Esophagus muscularis mucosa (tissue), 4 donors: Measurements from ENCODE around the gene SLC4A3. TPM values are rescaled to one million over a fixed set of nuclear protein-coding genes. Genes with fewer than 3 reads are reported as not detected.

ENCODE experiments used
- DNase-seq: peaks from one replicate; pipeline ENCODE4 v3.0.0-alpha.2; 2017; ENCODE audit errors: extremely low spot score
- H3K27ac ChIP-seq, 4 donors: fragments of 200-600 bp; sonication (generic); replicated peaks in 1 of 4; 1 replicate in 3 of 4; 2 replicates in 1 of 4; pipeline ENCODE4 v1.5.1; 2016 to 2019; ENCODE audit warnings: mild to moderate bottlenecking in 1 of 4
- H3K27me3 ChIP-seq, 4 donors: fragments of 200-600 bp; sonication (generic); one replicate each; pipeline versions ENCODE4 v1.5.1 to v1.6.0; 2016 to 2019
- H3K36me3 ChIP-seq, 4 donors: fragments of 200-600 bp; sonication (generic); one replicate each; pipeline ENCODE4 v1.5.1; 2016 to 2019
- H3K4me1 ChIP-seq, 4 donors: fragments of 200-600 bp; sonication (generic); one replicate each; pipeline ENCODE4 v1.5.1; 2016 to 2019
- H3K4me3 ChIP-seq, 4 donors: fragments of 200-600 bp; sonication (generic); 1 replicate in 2 of 4; 2 replicates in 2 of 4; pipeline ENCODE4 v1.5.1; 2016 to 2019; ENCODE audit warnings: mild to moderate bottlenecking in 4 of 4, moderate library complexity in 1 of 4
- H3K9me3 ChIP-seq, 4 donors: fragments of 200-600 bp; sonication (generic); 1 replicate in 3 of 4; 2 replicates in 1 of 4; pipeline ENCODE4 v1.5.1; 2016 to 2019
- CTCF ChIP-seq, 3 experiments: fragments of 200-600 bp in 2 of 3; fragments of 450-650 bp in 1 of 3; sonication (generic) in 2 of 3; IDR thresholded peaks; one replicate each; pipeline ENCODE4 v1.5.1; 2017 to 2019; ENCODE audit warnings: antibody characterized with exemption in 3 of 3, mild to moderate bottlenecking in 2 of 3, moderate library complexity in 1 of 3
- EP300 ChIP-seq: sonication (generic); formaldehyde crosslinking; IDR thresholded peaks from one replicate; pipeline ENCODE4 v1.6.1; 2017; ENCODE audit warnings: antibody characterized with exemption
- POLR2A ChIP-seq: fragments of 450-650 bp; IDR thresholded peaks from one replicate; pipeline ENCODE4 v1.6.1; 2017; ENCODE audit warnings: antibody characterized with exemption, moderate library complexity, mild to moderate bottlenecking, low read depth
- POLR2AphosphoS5 ChIP-seq, 2 donors: sonication (generic); formaldehyde crosslinking; IDR thresholded peaks; one replicate each; pipeline ENCODE4 v1.6.1; 2017; ENCODE audit warnings: antibody characterized with exemption in 2 of 2
- WGBS: methylation state at CpG from one replicate; pipeline ENCODE4 v1.1.5; 2018; 5-methylcytosine and 5-hydroxymethylcytosine counted together
- intact Hi-C: fragments of 100-400 bp; cut with DNase I; formaldehyde crosslinking; loops from one replicate; pipeline ENCODE4 v1.15.1; 2023
- total RNA-seq, 4 donors: library from RNA; depleted of rRNA; stranded (reverse); fragments of >200 nt; gene quantifications; one replicate each; pipeline versions ENCODE4 v1.1.0 to v1.2.1, GENCODE V29; 2016

Gene SLC4A3
- total RNA-seq, 4 donors from 2014 or later: 15.0 to 30.4 (median 20.5) TPM

GRCh38 chr2:219607931-219608330 is 19.5 kb upstream of the SLC4A3 start:
- Histone ChIP-seq H3K36me3 (peaks cover 41 to 95% (median 81%) of the 10 kb centered on the region in 4 donors), H3K4me1 (peaks cover 0 to 17% (median 15%) of the 10 kb centered on the region in 4 donors), H3K27ac (no peak overlapping the region)

GRCh38 chr2:219608399-219608964 is 18.9 kb upstream of the SLC4A3 start:
- no peak for DNase-seq
- TF ChIP-seq EP300: no peak
- TF ChIP-seq POLR2AphosphoS5 (IDR thresholded peaks at IDR 0.05): no peak
- TF ChIP-seq POLR2A: no peak
- no peak for TF ChIP-seq CTCF (IDR thresholded peaks at IDR 0.05)
- intact Hi-C loops: no loop called here
- Histone ChIP-seq H3K27me3 (no peaks in the 10 kb centered on the region), H3K36me3 (peaks cover 41 to 90% (median 76%) of the 10 kb centered on the region in 4 donors), H3K27ac (peak overlapping the region in 3 of 4 donors; percentile 75 to 77 (median 77)), H3K4me3 (no peak overlapping the region), H3K9me3 (no peaks in the 10 kb centered on the region), H3K4me1 (peaks cover 0 to 17% (median 15%) of the 10 kb centered on the region in 4 donors)
- WGBS: 87% methylated on average over 15 of the region's 15 CpGs

More at GRCh38 chr2:219607931-219608330, 19.5 kb upstream of the SLC4A3 start:
- no peak for DNase-seq
- intact Hi-C loops: no loop called here
- no peak overlapping the region for H3K4me3 ChIP-seq
- WGBS: 91% methylated on average over 14 of the region's 15 CpGs
- no peaks in the 10 kb centered on the region for H3K27me3 ChIP-seq
- no peak for TF ChIP-seq POLR2AphosphoS5 (IDR thresholded peaks at IDR 0.05)
- H3K9me3 ChIP-seq: no peaks in the 10 kb centered on the region

GRCh38 chr2:219609149-219609750 is 18.2 kb upstream of the SLC4A3 start:
- Histone ChIP-seq H3K4me3 (no peak overlapping the region), H3K4me1 (peaks cover 0 to 17% (median 15%) of the 10 kb centered on the region in 4 donors), H3K27me3 (no peaks in the 10 kb centered on the region), H3K36me3 (peaks cover 48 to 90% (median 77%) of the 10 kb centered on the region in 4 donors), H3K9me3 (no peaks in the 10 kb centered on the region), H3K27ac (peak overlapping the region; percentile 65 to 77 (median 76))
- intact Hi-C loops: no loop called here
- 85% methylated on average over 5 of the region's 13 CpGs for WGBS
- TF ChIP-seq POLR2A (no peak), EP300 (no peak), CTCF (IDR thresholded peaks at IDR 0.05) (no peak), POLR2AphosphoS5 (IDR thresholded peaks at IDR 0.05) (no peak)
- DNase-seq: no peak

GRCh38 chr2:219611306-219611705 is 16.1 kb upstream of the SLC4A3 start:
- no peak overlapping the region for H3K27ac ChIP-seq

More at GRCh38 chr2:219611306-219611705, 16.1 kb upstream of the SLC4A3 start:
- intact Hi-C loops: no loop called here
- Histone ChIP-seq H3K4me3 (no peak overlapping the region), H3K27me3 (no peaks in the 10 kb centered on the region), H3K36me3 (peaks cover 48 to 90% (median 79%) of the 10 kb centered on the region in 4 donors), H3K4me1 (peaks cover 4 to 17% (median 15%) of the 10 kb centered on the region in 4 donors), H3K9me3 (no peaks in the 10 kb centered on the region)
- TF ChIP-seq CTCF (IDR thresholded peaks at IDR 0.05) (no peak), POLR2A (no peak), POLR2AphosphoS5 (IDR thresholded peaks at IDR 0.05) (no peak), EP300 (no peak)
- WGBS: 95% methylated on average over 4 of the region's 9 CpGs
- DNase-seq: no peak
